Measurements from ENCODE around the gene MMP28. TPM values are rescaled to one million over a fixed set of nuclear protein-coding genes. Genes with fewer than 3 reads are reported as not detected.
A peak's percentile ranks its signal among the peaks of the same experiment; 100 is the strongest.

Gene MMP28
- total RNA-seq, 4 donors from 2014 or later: 104 to 368 (median 128) TPM

- DNase-seq: no peak
- TF ChIP-seq POLR2A (IDR thresholded peaks at IDR 0.05) (no peak), EP300 (IDR thresholded peaks at IDR 0.05; ENCODE audit: low read depth) (no peak), POLR2AphosphoS5 (IDR thresholded peaks at IDR 0.05) (no peak), CTCF (IDR thresholded peaks at IDR 0.05) (no peak)
- WGBS, 2 donors (ENCODE audit: low coverage in 1 of 2): 76 to 81% methylated on average over 6 of the region's 6 CpGs
- no peak overlapping the region for H3K4me3 ChIP-seq
- no peak overlapping the region for H3K27ac ChIP-seq
- in situ Hi-C loops (cut with MboI; ENCODE audit: low pct_ligation_motif_present in 1 of 4, low pct_unique_long_range_greater_than_20kb in 1 of 4, low sequenced_read_pairs in 3 of 4) (loop anchor here in 1 of 4 donors (10.0 kb wide), 1 partner anchor 47 kb away; the partner anchor contains the start of gene C17orf50), intact Hi-C loops (cut with DNase I; ENCODE audit: low total_unique reads) (no loop called here)
- H3K4me1 ChIP-seq: peaks cover 10 to 64% (median 28%) of the 10 kb centered on the region in 4 donors
- no peaks in the 10 kb centered on the region for H3K9me3 ChIP-seq
- H3K36me3 ChIP-seq: no peaks in the 10 kb centered on the region
- no peaks in the 10 kb centered on the region for H3K27me3 ChIP-seq
These were observed 16.3 kb upstream of the MMP28 start for GRCh38 chr17:35811759-35812158.

- 0% methylated on average over 8 to 17 of the region's 24 CpGs for WGBS, 2 donors (ENCODE audit: low coverage in 1 of 2)
- intact Hi-C loops (cut with DNase I; ENCODE audit: low total_unique reads) (no loop called here), in situ Hi-C loops (cut with MboI; ENCODE audit: low pct_ligation_motif_present in 1 of 4, low pct_unique_long_range_greater_than_20kb in 1 of 4, low sequenced_read_pairs in 3 of 4) (loop anchor here in 1 of 4 donors (10.0 kb wide), 1 partner anchor 45 kb away; the partner anchor contains the start of gene C17orf50)
- no peak for TF ChIP-seq CTCF (IDR thresholded peaks at IDR 0.05)
- no peak for TF ChIP-seq POLR2A (IDR thresholded peaks at IDR 0.05)
- no peak for TF ChIP-seq EP300 (IDR thresholded peaks at IDR 0.05; ENCODE audit: low read depth)
- no peak for TF ChIP-seq POLR2AphosphoS5 (IDR thresholded peaks at IDR 0.05)
- Histone ChIP-seq H3K9me3 (no peaks in the 10 kb centered on the region), H3K4me1 (peaks cover 10 to 49% (median 25%) of the 10 kb centered on the region in 4 donors), H3K4me3 (peak overlapping the region; percentile 69 to 82 (median 72)), H3K27me3 (no peaks in the 10 kb centered on the region), H3K36me3 (no peaks in the 10 kb centered on the region), H3K27ac (peak overlapping the region; percentile 92 to 96 (median 95))
- no peak for DNase-seq
These were observed 14.5 kb upstream of the MMP28 start for GRCh38 chr17:35809855-35810461.

GRCh38 chr17:35808962-35809854 is 13.8 kb upstream of the MMP28 start, which contains the start of gene TAF15:
TSS of gene TAF15 (plus strand) at chr17:35809484. CDS start at chr17:35809570, 86 bp downstream.
- Histone ChIP-seq H3K4me3 (peak within 1 kb of the TSS; percentile 69 to 82 (median 72)), H3K9me3 (no peaks in the 10 kb centered on the region), H3K4me1 (peaks cover 10 to 47% (median 28%) of the 10 kb centered on the region in 4 donors), H3K27ac (peak within 1 kb of the TSS; percentile 92 to 96 (median 95)), H3K36me3 (no peaks in the 10 kb centered on the region), H3K27me3 (no peaks in the 10 kb centered on the region)
- peak; percentile 97 for DNase-seq
- TF ChIP-seq POLR2AphosphoS5 (IDR thresholded peaks at IDR 0.05) (peak; percentile 98 to 99 (median 99)), CTCF (IDR thresholded peaks at IDR 0.05) (peak; percentile 67 to 85 (median 71)), POLR2A (IDR thresholded peaks at IDR 0.05) (peak; percentile 99), EP300 (IDR thresholded peaks at IDR 0.05; ENCODE audit: low read depth) (no peak)
- intact Hi-C loops (cut with DNase I; ENCODE audit: low total_unique reads) (no loop called here), in situ Hi-C loops (cut with MboI; ENCODE audit: low pct_ligation_motif_present in 1 of 4, low pct_unique_long_range_greater_than_20kb in 1 of 4, low sequenced_read_pairs in 3 of 4) (no loop called here)
- WGBS, 2 donors (ENCODE audit: low coverage in 1 of 2): 0 to 1% methylated on average over 2 to 49 of the region's 71 CpGs

Data from transverse colon (tissue), 4 donors.